ENCODE data around the gene CIB2.

CIB2 gene

DNA sequence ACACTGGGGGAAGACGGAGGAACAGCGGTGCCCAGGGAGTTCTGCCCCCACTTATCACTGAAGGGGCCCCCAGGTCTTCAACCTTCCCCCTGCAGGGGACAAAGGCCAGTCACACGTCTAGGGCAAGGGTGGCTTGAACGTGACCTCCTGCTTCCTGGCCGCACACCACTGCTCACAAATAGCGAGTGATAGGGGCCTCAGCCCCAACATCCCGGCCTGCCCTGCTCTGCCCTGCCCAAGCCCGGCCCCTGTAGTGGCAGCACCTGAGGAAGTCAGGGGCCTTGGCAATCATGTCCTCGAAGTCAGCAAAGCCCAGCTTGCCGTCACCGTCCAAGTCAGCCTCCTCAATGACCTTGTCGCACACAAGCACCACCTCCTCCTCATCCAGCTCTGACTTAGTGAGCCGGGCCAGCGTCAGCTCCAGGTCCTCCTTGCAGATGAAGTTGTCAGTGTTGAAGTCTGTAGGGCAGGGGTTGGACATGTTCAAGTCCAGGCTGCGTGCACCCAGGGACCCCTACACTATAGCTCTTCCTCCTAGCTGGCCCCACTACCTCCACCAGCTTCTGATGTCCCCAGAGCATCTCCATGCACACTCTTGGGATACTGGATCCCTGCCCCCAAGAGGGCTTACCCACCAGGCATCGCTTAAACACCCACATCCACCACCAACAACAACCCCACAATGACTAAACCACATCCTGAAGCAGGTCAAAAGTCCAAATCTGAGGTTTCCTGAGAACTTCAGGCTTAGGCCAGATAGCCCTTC lies 25.6 kb downstream of the CIB2 start:
- Histone ChIP-seq H3K4me1 (ENCODE audit: insufficient read depth, low read length) (no peaks in the 10 kb centered on the region), H3K36me3 (ENCODE audit: insufficient read depth, low read length) (peaks cover 4% of the 10 kb centered on the region; the same call in 1 of the 2 replicates), H3K27ac (ENCODE audit: low read depth, low read length) (no peak overlapping the region), H3K9me3 (ENCODE audit: insufficient read depth, low read depth, low read length) (no peaks in the 10 kb centered on the region), H3K27me3 (ENCODE audit: insufficient read depth, low read length) (no peaks in the 10 kb centered on the region), H3K9ac (ENCODE audit: low read depth, low read length) (no peak overlapping the region), H3K4me3 (ENCODE audit: low read length) (no peak overlapping the region)
- 95% methylated on average over 16 of the region's 16 CpGs for WGBS

DNA sequence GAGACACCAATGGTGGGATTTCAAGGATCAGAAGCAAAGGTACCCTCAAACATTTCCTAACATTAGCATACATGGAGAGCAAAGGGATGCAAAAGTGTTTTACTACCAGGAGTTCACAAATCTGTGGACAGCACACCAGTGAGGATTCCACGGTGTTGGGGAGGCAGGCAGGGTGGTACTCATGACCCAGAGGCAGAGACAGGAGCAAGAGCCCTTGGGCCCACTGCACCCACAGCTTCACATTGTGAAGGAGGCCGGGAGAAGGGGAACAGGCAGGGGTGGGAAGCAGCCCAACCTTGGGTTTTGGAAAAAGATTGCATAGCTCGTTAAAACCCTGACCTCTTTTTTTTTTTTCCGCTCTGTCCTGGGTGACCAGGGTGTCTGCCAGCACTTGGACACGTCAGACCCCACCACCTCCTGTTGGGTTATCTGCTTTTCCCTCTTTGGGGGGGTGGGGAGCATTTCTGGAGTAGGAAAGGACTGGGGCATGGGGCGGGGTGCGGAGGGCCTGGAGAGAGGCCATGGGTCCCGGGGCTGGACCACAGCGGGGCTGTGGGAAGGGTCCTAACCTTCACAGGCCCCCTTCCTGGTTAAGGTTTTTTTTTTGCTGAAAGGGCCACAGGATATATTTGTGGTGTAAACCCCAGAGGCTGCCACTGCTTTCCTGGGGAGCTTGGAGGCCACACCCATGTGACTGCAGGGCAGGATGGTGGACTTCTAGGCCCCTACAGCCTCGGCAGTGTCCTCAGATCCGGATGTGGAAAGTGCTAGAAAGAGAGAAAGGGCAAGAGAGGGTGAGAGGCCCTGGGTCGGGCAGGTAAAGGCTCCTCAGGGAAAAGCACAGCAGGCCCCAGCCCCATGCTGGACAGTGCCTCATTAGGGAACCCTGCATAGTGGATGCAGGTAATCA lies 26.4 kb downstream of the CIB2 start:
- 91% methylated on average over 12 of the region's 12 CpGs for WGBS
- Histone ChIP-seq H3K27me3 (ENCODE audit: insufficient read depth, low read length) (no peaks in the 10 kb centered on the region), H3K4me1 (ENCODE audit: insufficient read depth, low read length) (no peaks in the 10 kb centered on the region), H3K27ac (ENCODE audit: low read depth, low read length) (no peak overlapping the region), H3K36me3 (ENCODE audit: insufficient read depth, low read length) (peaks cover 4% of the 10 kb centered on the region; the same call in 1 of the 2 replicates), H3K9ac (ENCODE audit: low read depth, low read length) (no peak overlapping the region), H3K4me3 (ENCODE audit: low read length) (no peak overlapping the region), H3K9me3 (ENCODE audit: insufficient read depth, low read depth, low read length) (no peaks in the 10 kb centered on the region)

DNA sequence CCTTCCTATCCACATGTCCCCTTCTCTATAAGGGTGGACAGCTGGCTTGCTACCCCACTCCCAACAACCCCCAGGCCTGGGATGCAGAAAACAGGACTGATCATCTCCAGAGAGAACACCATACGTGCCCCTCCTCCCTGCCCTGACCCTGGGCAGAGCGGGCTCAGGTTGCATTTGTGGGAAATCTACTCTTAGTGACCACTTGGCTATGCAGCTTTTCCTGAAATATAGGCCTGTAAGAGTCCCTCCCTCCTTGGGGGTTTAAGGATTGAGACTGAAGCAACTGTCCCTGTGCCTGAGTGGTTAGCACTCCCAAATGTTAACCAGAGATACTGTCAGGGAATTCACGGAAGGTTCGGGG lies 27.1 kb downstream of the CIB2 start:
- WGBS = 90% methylated on average over 4 of the region's 4 CpGs
- Histone ChIP-seq H3K36me3 (ENCODE audit: insufficient read depth, low read length) (peaks cover 4% of the 10 kb centered on the region; the same call in 1 of the 2 replicates), H3K9ac (ENCODE audit: low read depth, low read length) (no peak overlapping the region), H3K4me1 (ENCODE audit: insufficient read depth, low read length) (no peaks in the 10 kb centered on the region), H3K4me3 (ENCODE audit: low read length) (no peak overlapping the region), H3K27ac (ENCODE audit: low read depth, low read length) (no peak overlapping the region), H3K9me3 (ENCODE audit: insufficient read depth, low read depth, low read length) (no peaks in the 10 kb centered on the region), H3K27me3 (ENCODE audit: insufficient read depth, low read length) (no peaks in the 10 kb centered on the region)

DNA sequence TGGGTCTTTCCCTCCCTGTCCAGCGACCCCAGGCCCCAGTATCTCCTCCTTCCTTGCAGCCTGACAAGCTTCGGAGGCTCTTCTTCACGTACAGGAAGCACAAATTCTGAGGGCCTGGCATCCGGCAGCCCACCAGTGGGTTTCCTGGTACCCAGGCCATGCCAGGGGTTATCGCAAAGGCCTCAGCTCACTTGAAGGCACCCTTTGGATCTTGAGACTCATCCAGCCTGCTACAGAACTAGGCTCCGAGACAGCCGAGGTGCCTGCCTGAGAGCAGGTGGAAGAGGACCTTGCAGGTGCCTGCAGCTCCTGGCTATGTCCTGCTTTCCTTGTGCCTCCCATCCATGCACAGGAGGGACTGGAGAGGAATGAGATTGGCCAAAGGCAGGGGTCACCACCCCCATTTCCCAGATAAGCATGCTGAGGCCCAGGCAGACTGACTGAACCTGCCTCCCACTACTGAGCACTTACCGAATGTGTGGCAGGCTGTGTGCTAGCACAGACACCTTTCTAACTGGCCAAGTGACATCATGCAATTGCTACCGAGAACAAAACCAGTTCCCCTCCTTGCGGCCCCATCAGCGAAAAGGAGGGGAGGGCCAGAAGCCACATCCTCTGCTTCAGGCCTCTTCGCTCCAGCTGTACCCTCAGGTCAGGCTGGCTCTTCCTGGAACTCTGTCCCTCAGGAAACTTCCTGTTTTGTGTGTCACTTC lies 27.7 kb downstream of the CIB2 start:
- H3K4me3 ChIP-seq (ENCODE audit: low read length) = no peak overlapping the region
- H3K9ac ChIP-seq (ENCODE audit: low read depth, low read length) = no peak overlapping the region
- peaks cover 4% of the 10 kb centered on the region; the same call in 1 of the 2 replicates for H3K36me3 ChIP-seq (ENCODE audit: insufficient read depth, low read length)
- no peaks in the 10 kb centered on the region for H3K4me1 ChIP-seq (ENCODE audit: insufficient read depth, low read length)
- no peak overlapping the region for H3K27ac ChIP-seq (ENCODE audit: low read depth, low read length)
- no peaks in the 10 kb centered on the region for H3K9me3 ChIP-seq (ENCODE audit: insufficient read depth, low read depth, low read length)
- 93% methylated on average over 12 of the region's 12 CpGs for WGBS
- H3K27me3 ChIP-seq (ENCODE audit: insufficient read depth, low read length) = no peaks in the 10 kb centered on the region

DNA sequence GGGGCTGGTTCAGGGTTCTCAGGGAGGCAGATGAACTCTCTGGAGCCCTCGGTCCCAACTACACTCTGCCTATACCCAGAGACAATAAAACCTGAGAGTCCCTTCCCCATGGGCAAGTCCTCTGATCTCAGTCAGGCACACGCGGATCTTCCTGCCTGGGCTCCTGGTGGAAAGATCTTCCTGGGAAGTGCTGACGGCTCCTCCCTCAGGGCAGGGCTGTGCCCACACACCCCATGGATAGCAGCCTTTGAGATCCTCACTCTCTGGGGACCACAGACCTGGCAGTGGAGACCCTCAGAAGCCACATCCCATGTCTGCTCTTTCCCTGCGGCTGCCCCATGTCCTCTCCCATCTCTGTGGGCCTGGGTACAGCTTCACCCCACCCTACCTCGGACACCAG lies 28.5 kb downstream of the CIB2 start:
- Histone ChIP-seq H3K9ac (ENCODE audit: low read depth, low read length) (no peak overlapping the region), H3K36me3 (ENCODE audit: insufficient read depth, low read length) (peaks cover 4% of the 10 kb centered on the region; the same call in 1 of the 2 replicates), H3K4me3 (ENCODE audit: low read length) (no peak overlapping the region), H3K4me1 (ENCODE audit: insufficient read depth, low read length) (no peaks in the 10 kb centered on the region), H3K27ac (ENCODE audit: low read depth, low read length) (no peak overlapping the region), H3K9me3 (ENCODE audit: insufficient read depth, low read depth, low read length) (no peaks in the 10 kb centered on the region), H3K27me3 (ENCODE audit: insufficient read depth, low read length) (no peaks in the 10 kb centered on the region)
- WGBS = 73% methylated on average over 6 of the region's 6 CpGs

DNA sequence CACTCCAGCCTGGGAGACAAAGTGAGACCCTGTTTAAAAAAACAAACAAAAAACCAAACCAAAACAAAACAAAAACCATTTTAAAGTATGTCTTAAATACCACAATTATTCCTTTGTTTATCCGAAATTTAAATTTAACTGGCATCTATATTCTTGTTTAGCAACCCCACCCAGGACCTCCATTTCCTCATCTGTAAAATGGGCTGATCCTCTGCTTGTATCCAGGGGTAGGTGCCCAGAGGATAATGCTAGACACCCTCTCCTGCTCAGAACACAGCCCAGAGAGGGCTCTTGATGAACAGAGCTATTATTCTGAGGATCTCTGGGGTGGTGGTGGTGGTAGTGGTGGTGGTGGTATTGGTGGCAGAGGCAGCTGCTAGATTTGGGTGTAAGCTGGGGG lies 29.0 kb downstream of the CIB2 start:
- Histone ChIP-seq H3K36me3 (ENCODE audit: insufficient read depth, low read length) (peaks cover under 1% of the 10 kb centered on the region; the same call in 1 of the 2 replicates), H3K4me3 (ENCODE audit: low read length) (no peak overlapping the region), H3K9ac (ENCODE audit: low read depth, low read length) (no peak overlapping the region), H3K27ac (ENCODE audit: low read depth, low read length) (no peak overlapping the region), H3K4me1 (ENCODE audit: insufficient read depth, low read length) (no peaks in the 10 kb centered on the region), H3K9me3 (ENCODE audit: insufficient read depth, low read depth, low read length) (no peaks in the 10 kb centered on the region), H3K27me3 (ENCODE audit: insufficient read depth, low read length) (no peaks in the 10 kb centered on the region)
- 81% methylated on average over 1 of the region's 1 CpG for WGBS

DNA sequence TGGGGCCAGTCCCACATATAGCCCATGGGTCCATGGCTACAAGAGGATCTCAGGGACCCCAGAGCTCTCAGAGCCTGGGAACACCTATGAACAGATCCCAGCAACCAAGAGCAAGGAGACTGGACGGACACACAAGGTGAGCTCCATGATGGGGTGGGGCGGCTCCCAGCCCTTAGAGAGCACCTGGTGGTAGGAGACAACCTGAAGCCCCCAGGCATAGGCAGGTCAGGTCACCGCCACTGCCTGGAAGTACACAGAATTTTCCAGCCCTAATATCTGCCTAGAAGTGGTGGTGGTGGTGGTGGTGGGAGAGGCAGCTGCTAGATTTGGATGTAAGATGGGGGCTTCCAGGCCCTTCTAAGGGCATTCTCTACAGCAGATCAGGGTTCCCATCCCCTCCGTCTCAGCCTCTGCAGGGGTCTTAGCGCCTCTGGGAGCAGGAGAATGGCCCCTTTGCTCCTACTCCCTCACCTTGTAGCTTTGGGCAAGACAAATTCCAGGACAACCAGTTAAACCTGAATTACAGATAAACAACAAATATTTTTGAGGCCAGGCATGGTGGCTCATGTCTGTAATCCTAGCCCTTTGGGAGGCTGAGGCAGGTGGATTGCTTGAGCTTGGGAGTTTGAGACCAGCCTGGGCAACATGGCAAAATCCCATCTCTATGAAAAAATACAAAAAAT lies 29.7 kb downstream of the CIB2 start:
- Histone ChIP-seq H3K36me3 (ENCODE audit: insufficient read depth, low read length) (no peaks in the 10 kb centered on the region), H3K4me3 (ENCODE audit: low read length) (no peak overlapping the region), H3K27ac (ENCODE audit: low read depth, low read length) (no peak overlapping the region), H3K9ac (ENCODE audit: low read depth, low read length) (no peak overlapping the region), H3K9me3 (ENCODE audit: insufficient read depth, low read depth, low read length) (no peaks in the 10 kb centered on the region), H3K4me1 (ENCODE audit: insufficient read depth, low read length) (no peaks in the 10 kb centered on the region), H3K27me3 (ENCODE audit: insufficient read depth, low read length) (no peaks in the 10 kb centered on the region)
- WGBS = 90% methylated on average over 5 of the region's 5 CpGs

DNA sequence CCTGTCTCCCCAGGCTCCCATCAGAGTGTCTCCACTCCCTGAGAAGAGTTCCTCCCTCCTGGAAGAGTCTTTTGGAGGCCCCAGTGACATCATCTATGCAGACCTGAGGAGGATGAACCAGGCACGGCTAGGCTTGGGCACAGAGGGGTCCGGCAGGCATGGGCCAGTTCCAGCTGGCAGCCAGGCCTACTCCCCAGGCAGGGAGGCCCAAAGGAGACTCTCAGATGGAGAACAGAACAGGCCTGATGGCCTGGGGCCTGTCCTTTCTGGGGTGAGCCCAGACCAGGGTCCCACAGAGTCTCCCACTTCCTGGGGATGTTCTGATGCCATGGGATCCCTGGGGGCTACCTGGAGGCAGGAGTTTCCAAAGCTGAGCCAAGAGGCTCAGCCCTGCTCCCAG lies 30.4 kb downstream of the CIB2 start:
- no peaks in the 10 kb centered on the region for H3K4me1 ChIP-seq (ENCODE audit: insufficient read depth, low read length)
- H3K27me3 ChIP-seq (ENCODE audit: insufficient read depth, low read length) = no peaks in the 10 kb centered on the region
- no peak overlapping the region for H3K4me3 ChIP-seq (ENCODE audit: low read length)
- H3K9ac ChIP-seq (ENCODE audit: low read depth, low read length) = no peak overlapping the region
- no peak overlapping the region for H3K27ac ChIP-seq (ENCODE audit: low read depth, low read length)
- H3K36me3 ChIP-seq (ENCODE audit: insufficient read depth, low read length) = no peaks in the 10 kb centered on the region
- H3K9me3 ChIP-seq (ENCODE audit: insufficient read depth, low read depth, low read length) = no peaks in the 10 kb centered on the region
- WGBS = 94% methylated on average over 2 of the region's 2 CpGs

DNA sequence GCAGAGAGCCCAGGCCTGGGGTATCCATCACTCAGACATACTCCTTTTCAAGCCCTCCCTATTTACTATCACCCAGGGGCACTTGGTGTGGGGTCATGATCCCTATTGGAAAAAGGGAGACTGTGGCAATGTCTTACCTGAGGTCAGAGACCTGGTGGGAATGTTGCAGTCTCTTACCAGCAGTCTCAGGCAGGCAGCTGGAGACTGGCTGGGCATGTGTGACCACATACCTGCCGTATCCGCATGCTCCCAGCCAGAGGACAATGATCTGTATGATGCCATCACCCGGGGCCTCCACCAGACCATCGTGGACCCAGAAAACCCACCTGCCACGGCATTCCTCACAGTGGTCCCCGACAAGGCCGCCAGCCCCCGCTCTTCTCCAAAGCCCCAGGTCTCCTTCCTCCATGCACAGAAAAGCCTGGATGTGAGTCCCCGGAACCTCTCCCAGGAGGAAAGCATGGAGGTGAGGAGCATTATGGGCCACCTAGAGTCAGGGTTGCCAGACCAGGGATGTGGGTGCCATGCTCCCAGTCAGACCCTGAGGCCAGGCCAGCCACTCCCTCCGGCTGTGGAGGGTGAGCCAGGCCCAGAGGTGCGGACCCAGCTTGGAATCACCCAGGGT lies 33.0 kb downstream of the CIB2 start:
- Histone ChIP-seq H3K27ac (ENCODE audit: low read depth, low read length) (no peak overlapping the region), H3K4me1 (ENCODE audit: insufficient read depth, low read length) (no peaks in the 10 kb centered on the region), H3K27me3 (ENCODE audit: insufficient read depth, low read length) (no peaks in the 10 kb centered on the region), H3K4me3 (ENCODE audit: low read length) (no peak overlapping the region), H3K9ac (ENCODE audit: low read depth, low read length) (no peak overlapping the region), H3K36me3 (ENCODE audit: insufficient read depth, low read length) (no peaks in the 10 kb centered on the region), H3K9me3 (ENCODE audit: insufficient read depth, low read depth, low read length) (no peaks in the 10 kb centered on the region)
- 90% methylated on average over 11 of the region's 11 CpGs for WGBS

DNA sequence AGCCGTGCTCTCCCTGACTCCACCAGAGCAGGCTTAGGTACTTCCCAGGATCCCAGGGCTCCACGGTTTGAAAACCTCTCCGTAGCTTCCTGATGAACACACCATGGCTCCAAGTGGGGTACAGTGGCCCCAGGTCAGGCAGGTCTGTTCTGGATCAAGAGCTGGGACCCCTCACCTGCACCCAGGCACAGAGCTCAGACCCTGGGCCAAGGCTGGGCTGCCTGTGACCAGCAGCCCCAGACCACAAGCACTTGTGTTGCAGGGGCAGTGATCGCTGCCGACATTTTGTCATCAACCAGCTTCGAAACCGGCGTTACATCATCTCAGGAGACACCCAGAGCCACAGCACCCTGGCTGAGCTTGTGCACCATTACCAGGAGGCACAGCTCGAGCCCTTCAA lies 33.6 kb downstream of the CIB2 start:
- no peaks in the 10 kb centered on the region for H3K36me3 ChIP-seq (ENCODE audit: insufficient read depth, low read length)
- H3K27me3 ChIP-seq (ENCODE audit: insufficient read depth, low read length) = no peaks in the 10 kb centered on the region
- no peaks in the 10 kb centered on the region for H3K4me1 ChIP-seq (ENCODE audit: insufficient read depth, low read length)
- no peaks in the 10 kb centered on the region for H3K9me3 ChIP-seq (ENCODE audit: insufficient read depth, low read depth, low read length)
- 92% methylated on average over 9 of the region's 9 CpGs for WGBS
- no peak overlapping the region for H3K27ac ChIP-seq (ENCODE audit: low read depth, low read length)
- H3K4me3 ChIP-seq (ENCODE audit: low read length) = no peak overlapping the region
- H3K9ac ChIP-seq (ENCODE audit: low read depth, low read length) = no peak overlapping the region
